HG02610 (cell line): ENCODE measurements around the gene PLIN3.
"Not testable (repeated sequence)": the region's sequence is repeated elsewhere in the genome, so short reads cannot be mapped to it uniquely, and the experiment has no call there.

Experiments used
- ATAC-seq: cut with Tn5 transposase; IDR thresholded peaks from one replicate; pipeline ENCODE4 v1.9.1; 2021; ENCODE audit warnings: mild to moderate bottlenecking, moderate library complexity; ENCODE audit not compliant: unreplicated experiment

Gene PLIN3, protein sequence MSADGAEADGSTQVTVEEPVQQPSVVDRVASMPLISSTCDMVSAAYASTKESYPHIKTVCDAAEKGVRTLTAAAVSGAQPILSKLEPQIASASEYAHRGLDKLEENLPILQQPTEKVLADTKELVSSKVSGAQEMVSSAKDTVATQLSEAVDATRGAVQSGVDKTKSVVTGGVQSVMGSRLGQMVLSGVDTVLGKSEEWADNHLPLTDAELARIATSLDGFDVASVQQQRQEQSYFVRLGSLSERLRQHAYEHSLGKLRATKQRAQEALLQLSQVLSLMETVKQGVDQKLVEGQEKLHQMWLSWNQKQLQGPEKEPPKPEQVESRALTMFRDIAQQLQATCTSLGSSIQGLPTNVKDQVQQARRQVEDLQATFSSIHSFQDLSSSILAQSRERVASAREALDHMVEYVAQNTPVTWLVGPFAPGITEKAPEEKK

DNA sequence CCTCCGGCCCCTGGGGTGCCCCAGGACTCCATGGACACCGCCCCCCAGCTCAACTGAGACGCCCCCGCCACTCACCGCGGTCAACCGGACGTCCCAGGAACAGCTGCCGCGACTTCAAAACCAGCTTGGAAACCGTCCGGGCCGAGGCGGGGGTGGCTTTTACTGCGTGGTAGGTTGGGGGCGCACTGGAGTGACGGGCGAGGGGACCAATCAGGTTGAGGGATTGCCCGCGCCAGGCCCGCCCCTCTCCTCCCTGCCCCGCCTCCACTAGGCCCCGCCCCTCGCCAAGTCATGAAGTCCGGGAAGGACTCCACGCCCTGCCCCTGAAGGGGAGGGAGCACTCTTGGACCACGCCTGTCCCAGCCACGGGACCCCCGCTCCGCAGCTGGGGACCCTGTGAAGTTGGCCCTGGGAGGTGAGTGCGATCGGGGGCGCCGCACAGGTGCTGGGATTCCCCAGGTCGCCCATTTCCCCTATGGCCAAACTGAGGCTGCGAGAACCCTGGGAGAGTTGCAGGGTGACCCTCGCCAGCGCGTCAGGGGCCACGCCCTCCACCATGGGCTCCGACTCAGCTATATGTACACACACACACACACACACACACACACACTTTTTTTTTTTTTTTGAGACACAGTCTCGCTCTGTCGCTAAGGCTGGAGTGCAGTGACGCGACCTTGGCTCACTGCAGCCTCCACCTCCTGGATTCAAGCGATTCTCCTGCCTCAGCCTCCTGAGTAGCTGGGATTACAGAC, at the start of gene PLIN3:
Gene PLIN3 (minus strand): TSS at position 134 of the 752 bp plus-strand sequence. CDS start 6,273 bp downstream, outside the sequence.
- peak; percentile 77 for ATAC-seq

DNA sequence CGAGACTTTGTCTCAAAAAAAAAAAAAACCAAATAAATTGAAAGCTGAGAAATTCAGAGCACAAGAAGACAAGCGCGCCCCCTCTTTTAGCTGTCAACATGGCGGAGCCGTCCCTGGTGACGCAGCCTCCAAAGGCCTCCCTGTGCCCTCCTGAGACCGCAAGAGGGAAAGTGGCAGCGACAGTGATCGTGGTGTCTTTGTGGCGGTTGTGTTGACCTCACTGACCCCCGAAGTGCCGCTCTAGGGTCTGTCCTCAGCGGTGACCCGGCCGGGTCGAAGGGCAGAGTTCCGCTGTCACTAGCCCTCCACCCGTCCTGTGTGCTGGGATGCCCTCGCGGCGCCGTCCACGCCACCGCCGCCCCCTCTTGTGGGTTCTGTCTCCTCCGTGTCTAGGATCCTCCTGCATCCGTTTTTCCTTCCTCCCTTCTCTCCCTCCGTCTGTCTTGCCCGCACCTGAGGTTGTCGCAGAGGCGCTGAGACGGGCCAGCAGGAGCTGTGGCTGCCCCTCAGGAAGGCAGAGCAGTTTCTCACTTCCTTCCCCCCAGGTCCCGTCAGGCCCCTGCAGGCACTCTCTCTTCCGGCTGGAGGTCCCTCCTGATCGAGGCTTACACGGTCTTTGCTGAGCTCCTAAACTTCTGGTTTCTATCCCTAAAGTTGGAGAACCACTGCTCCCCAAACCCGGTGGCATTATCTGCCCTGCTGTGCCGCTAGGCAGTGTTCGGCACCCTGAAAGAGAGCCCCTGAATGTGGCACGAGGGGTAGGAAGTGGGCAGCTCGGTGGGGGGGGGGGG, 49.0 kb upstream of the PLIN3 start:
- ATAC-seq = peak; percentile 44

DNA sequence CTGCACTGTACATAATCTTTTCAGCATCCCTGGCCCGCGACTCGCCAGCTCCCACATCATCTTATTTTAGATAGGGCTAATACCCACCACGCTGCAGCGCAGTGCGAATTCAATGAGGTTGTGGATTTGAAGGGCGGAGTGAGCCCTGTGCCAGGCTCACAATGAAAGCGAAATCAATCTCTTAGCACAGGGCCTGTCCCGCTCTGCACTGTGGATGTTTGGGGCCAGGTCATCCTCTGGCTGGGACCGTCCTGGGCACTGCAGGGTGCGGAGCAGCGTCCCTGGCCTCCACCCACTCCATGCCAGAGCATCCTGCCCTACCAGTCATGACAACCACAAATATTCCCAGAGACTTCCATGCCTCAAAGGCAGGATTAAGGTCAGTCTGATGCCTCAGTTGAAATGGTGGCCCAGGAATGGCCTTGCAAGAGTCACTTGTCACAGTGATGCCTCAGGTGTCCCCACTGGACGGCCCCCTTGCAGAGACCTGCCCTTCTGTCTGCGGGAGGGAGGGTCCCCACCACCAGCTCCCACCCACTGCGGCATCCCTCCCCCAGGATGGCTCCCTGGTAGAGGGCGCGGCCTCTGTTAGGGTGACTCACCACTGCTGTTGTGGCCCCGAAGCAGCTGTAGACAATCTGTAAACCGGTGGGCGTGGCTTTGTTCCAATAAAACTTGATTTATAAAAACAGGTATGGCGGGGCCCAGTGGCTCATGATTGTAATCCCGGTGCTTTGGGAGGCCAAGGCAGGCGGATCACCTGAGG, 47.5 kb upstream of the PLIN3 start:
- ATAC-seq = no peak

DNA sequence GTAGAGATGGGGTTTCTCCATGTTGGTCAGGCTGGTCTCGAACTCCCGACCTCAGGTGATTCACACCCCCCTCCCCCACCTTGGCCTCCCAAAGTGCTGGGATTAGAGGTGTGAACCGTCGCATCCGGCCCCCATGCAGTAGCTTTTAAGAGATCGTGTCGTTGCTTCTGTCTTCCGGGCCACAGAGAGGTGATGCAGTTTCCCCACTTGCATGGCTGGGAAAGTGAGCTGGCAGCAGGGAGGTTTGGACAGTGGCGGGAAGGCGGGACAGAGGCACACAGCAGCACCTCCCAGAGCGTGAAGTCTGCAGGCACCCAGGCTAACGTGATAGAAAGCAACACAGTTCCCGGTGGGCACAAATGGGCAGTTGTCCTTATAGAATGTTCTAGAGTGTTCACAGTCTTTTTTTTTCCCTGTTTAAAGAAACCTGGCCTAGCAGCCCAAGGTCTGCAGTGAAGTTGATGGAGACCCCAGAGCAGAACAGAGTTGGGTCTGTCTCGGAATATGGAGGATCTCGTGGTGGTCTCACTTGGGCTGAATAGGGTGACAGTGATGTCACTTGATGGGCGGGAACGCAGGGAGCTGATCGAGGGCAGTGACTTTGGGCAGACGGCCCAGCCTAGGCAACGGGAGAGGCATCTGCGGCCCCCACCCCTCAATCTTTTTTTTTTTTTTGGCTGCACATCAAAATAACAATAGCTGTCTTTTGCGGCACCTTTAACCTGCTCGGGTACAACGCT, 46.7 kb upstream of the PLIN3 start:
- no peak for ATAC-seq

DNA sequence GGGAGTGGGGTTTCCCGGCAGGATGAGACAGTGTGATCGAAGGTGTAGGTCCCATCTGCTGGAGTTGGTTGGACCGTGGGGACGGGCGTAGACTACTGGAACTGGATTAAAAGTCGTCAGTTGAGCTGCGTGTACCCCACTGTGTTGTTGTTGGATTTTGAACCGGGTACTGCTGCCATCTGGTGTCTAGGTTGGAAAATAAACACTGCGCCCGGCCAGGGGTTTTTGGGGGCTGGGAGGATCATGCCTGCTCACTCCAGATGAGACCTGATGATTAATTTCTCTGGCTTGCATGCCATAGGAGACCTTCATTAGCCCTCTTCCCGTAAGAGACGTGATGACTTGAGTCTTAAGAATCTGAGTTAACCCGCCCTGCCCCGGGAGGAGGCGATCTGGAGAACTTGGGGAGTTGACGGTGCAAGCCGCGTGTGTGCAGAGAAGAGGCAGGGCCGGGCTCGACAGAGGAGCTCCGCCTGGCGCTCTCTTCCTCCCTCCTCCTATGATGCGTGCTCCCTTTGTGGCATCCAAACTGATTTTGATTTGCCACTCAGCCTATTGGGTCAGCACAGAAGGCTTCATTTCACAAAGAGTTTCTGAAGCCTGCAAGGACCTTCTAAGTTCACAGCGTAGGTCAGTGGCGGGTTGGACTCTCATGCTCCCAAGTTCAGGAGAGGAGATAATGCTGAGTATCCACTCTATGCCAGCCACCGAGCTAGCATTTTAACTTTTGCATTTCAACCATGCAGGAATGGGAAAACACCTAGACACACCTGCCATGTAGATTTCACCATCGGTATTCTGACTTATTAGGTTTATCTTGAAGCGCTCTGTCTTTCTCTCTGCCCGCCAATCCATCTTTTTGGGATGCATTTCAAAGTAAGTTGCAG, 44.6 kb upstream of the PLIN3 start:
- no peak for ATAC-seq

DNA sequence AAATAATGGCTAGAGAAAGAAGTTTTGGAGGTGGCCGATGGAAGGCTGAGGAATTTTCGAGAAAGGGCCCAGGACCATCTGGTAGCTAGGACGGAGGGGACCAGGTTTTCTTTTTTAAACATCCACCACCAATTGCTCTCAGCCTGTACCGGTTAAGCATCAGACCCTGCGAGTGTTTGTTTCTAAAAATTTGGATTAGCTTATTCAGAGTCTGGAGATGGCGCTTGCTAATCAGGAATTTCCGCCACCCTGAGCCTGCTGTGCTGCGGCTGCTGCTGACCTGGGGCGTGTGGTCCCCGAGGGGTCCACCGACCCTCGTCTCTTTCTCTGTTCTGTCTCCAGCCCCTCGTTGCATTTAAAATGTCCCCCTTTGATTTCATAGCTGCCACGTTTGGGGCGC, 43.8 kb upstream of the PLIN3 start:
- ATAC-seq = no peak

DNA sequence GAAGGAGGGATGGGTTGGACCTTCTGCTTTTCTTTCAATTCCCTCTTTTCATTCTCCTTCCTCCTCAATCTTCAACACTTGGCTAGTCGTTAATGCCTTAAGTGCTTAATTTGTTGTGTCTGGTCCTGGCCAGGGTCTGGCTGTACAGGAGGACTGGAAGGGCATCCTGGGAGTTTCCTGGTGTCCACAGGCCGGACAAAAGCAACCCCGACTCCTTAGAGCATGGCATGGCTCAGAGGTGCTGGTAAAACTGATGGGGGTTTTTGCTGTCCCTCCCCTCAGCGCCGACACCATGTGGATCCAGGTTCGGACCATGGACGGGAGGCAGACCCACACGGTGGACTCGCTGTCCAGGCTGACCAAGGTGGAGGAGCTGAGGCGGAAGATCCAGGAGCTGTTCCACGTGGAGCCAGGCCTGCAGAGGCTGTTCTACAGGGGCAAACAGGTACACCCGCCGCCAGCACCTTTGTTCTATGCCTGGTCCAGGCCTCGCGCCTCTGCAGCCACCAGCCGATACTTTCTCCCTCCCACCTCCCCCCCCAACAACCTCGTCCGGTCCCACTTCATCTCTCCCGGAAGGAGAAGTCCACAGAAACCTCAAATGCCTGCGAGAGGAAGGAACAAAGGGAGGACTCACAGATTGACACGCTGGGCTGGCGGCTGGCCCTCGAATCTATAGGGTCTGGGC, 43.3 kb upstream of the PLIN3 start:
- ATAC-seq = no peak

DNA sequence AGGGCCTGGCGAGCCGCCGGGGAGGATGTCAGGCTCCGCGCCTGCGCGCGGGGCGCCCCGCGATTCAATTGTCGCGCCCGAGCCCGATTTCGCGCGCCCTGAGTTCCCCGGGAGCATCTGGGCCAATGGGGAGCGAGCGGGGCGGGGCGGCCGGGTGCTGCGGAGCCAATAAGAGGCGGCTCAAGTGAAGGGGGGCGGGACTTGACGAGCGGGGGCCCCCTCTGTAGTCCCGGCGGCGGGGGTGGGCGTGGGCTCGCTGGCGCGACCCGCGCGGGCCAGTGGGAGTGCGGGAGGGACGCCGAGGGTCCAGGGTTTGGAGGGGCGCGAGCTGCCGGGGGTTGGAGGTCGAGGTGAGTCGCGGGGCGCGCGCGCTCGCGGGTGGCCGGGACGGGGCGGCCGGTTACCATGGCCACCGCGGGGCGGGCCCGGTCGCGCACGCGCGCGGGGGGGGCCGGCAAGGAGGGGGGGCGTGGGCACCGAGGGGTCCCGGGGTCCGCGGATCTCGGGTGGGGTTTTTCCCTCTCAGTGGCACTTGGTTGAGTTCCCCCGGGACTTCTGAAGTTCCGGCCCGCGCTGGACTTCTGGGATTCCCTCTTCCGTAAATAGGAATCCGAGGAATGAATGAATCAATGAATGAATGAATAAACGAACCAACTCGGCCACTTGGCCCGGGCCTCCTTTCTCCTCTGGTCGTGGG, 42.6 kb upstream of the PLIN3 start:
- peak; percentile 79 for ATAC-seq

DNA sequence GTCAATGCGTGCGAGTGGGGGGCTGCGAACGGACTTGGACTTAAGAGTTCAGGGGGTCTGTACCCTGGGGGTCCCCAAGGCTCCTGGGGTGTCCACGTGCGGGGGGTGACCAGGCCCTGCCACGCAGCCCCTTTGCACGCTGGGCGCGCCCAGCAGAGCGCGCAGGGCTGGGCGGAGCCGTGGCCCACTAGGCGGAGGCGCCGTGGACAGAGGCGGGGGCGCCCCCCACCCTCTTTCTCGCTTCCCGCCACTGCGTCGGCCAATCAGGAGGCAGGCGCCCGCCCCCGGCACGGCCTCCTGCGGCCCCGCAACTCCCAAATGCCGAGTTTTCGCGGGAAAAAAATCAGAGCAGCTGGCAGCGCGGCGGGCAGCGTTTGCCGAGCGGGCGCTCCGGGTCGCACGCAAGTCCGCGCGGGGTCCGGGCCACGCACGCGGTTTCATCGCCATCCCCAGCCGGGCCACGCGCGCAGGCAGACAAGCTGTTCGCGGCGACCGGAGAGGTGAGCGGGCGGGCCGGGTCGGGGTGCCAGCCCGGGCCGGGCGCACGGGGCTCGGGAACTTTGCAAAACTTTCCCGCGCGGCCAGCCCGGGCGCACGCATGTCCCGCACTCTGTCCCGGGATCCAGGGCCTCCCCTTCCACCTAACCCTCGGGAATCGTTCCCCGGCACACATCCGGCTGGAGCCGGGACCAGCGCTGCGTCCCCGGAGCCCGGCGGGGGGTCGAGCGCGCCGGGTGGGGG, 41.9 kb upstream of the PLIN3 start, which contains the start of gene UHRF1:
Gene UHRF1 (plus strand): TSS at position 346 of the 741 bp plus-strand sequence. CDS start 1,385 bp downstream, outside the sequence.
- ATAC-seq = peak; percentile 26

DNA sequence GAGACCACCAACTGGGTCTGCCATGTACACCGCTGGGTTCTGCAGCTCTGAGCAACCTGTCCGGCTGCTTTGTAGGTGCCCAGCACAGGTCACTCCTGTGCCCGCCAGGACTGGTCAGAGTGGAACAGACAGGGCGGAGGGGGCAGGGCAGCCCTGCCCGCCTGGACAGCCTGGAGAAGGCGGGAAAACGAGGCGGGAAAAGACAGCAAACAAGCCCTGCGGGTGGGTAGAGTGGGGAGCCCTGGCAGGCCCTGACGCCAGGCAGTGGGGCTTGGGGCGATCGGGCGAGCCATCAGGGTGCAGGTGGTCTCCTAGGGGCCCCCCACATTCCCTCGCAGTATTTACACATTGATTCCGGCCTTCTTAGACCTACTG, 41.3 kb upstream of the PLIN3 start:
- no peak for ATAC-seq

DNA sequence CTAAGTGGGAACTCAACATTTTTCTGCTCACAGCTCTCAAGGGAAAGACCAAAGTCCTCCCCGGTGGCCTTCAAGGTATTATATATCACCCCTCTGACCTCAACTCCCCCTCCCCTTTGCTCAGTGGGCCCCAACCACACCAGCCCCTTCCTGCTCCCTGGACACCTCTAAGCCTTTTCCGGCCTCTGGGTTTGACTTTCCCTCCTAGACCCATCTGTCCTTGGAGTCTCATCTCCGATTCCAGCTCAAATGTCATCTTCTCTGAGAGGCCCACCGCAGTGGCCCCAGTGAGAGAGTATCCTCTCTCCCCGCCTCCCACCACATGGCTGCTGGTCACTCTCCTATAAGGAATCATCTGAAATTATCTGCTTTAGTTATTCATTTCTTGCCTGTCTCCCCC, 40.9 kb upstream of the PLIN3 start:
- ATAC-seq = no peak

DNA sequence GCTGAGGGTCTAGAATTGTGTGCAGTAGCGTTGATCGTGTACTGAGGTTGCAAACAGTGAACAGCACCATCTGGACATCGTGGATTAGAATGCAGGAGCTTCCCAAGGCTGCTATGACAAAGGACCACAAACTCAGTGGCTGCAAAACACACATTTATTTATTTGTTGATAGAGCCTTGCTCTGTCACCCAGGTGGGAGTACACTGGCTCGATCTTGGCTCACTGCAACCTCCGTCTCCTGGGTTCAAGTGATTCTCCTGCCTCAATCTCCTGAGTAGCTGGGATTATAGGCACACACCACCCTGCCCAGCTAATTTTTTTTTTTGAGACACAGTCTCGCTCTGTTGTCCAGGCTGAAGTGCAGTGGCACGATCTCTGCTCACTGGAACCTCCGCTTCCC, 39.5 kb upstream of the PLIN3 start:
- ATAC-seq = no peak

DNA sequence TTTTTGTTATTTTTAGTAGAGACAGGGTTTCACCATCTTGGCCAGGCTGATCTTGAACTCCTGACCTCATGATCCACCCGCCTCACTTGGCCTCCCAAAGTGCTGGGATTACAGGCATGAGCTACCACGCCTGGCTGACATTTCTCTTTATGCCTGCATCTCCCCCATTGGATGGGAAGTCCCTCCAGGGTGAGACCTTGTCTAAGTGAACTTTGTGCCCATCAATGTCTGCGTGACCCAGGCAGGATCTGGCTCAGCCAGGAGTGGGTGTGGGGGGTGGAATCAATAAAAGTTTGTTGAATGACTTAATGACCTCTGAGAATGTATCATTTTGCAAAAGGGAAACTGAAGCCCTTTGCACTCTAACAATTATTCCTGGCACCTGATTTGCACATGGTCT, 37.0 kb upstream of the PLIN3 start:
- ATAC-seq = no peak

DNA sequence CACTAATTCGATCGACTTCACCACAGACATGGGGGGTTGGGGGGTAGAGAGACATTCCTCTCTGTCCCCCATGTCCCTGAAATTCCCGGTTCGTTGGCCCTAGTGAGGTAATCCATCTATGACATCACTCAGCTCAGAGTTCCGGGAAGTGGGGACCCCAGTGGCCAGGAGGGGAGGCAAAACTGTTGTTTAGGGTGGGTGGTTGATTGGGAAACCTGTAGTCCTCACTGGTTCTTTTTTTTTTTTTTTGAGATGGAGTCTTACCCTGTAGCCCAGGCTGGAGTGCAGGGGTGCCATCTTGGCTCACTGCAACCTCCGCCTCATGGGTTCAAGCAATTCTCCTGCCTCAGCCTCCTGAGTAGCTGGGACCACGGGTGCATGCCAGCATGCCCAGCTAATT, 35.3 kb upstream of the PLIN3 start, which contains the start of gene ARRDC5:
Gene ARRDC5 (minus strand): TSS at position 101 of the 400 bp plus-strand sequence. CDS start 71 bp downstream, at position 30.
- no peak for ATAC-seq

DNA sequence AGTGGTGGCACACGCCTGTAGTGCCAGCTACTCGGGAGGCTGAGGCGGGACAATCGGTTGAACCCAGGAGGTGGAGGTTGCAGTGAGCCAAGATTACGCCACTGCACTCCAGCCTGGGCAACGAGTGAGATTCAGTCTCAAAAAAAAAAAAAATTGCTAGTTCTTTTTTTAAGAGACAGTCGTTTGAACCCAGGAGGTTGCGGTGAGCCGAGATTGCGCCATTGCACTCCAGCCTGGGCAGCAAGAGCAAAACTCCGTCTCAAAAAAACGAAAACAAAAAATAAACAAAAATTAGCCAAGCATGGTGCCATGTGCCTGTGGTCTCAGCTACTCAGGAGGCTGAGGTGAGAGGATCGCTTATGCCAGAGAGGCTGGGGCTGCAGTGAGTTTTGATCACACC, 33.4 kb upstream of the PLIN3 start:
- not testable (repeated sequence) for ATAC-seq

DNA sequence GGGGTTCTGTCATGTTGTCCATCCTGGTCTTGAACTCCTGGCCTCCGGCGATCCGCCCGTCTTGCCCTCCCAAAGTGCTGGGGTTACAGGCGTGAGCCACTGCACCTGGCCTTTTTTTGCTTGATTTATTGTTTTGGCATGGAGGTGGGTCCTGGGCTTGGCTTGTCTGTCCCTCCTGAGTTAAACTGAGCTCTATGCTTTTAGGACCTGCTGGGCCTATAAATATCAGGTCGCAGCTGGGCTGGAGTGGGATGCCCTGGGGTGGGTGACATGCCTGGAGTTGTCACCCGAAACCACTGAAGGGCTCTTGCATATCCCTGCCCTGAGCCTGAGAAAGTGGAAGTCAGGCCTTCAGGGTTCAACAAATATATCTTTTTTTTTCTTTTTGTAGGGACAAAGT, 29.7 kb upstream of the PLIN3 start:
- no peak for ATAC-seq

DNA sequence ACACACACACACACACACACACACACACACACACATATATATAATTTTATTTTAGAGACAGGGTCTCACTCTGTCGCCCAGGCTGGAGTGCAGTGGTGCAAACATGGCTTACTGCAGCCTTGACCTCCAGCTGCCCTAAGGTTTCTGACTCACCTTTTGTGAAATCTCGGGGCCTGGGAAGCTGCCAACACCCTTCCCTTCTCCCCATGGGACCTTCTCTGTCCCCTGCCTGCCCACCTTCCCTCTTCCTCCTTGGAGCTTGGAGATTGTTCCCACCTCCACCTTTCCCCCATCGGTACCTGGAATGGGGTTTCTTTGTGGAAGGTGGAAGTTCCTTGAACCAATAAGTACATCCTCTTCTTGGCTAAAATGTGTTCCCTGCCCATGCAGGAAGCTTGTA, 28.9 kb upstream of the PLIN3 start:
- ATAC-seq = no peak
